Memory B cell (primary cell): ENCODE results near the gene LINS1.

Experiments used
- ATAC-seq: fragments of 150-1000 bp; cut with Tn5 transposase; 2 replicates; pipeline ENCODE4 v1.10.0; 2021; ENCODE audit warnings: low read depth, mild to moderate bottlenecking, moderate library complexity
- DNase-seq, 2 donors: peaks; one replicate each; pipeline ENCODE4 v3.0.0; 2022; ENCODE audit warnings: low spot score in 2 of 2
- H3K27ac Mint-ChIP-seq: one replicate; pipeline ENCODE4 v1.8.0; 2022; ENCODE audit warnings: mild to moderate bottlenecking, moderate library complexity, mixed read lengths
- H3K27me3 Mint-ChIP-seq: one replicate; pipeline ENCODE4 v1.8.0; 2022; ENCODE audit warnings: mixed read lengths
- H3K36me3 Mint-ChIP-seq: one replicate; pipeline ENCODE4 v1.8.0; 2022; ENCODE audit warnings: mild to moderate bottlenecking, mixed read lengths
- H3K4me1 Mint-ChIP-seq: one replicate; pipeline ENCODE4 v1.8.0; 2022; ENCODE audit warnings: mixed read lengths
- H3K4me3 Mint-ChIP-seq: one replicate; pipeline ENCODE4 v1.8.0; 2022; ENCODE audit warnings: mild to moderate bottlenecking, moderate library complexity, mixed read lengths
- H3K9me3 Mint-ChIP-seq: one replicate; pipeline ENCODE4 v1.8.0; 2022; ENCODE audit warnings: mixed read lengths

Gene LINS1

DNA sequence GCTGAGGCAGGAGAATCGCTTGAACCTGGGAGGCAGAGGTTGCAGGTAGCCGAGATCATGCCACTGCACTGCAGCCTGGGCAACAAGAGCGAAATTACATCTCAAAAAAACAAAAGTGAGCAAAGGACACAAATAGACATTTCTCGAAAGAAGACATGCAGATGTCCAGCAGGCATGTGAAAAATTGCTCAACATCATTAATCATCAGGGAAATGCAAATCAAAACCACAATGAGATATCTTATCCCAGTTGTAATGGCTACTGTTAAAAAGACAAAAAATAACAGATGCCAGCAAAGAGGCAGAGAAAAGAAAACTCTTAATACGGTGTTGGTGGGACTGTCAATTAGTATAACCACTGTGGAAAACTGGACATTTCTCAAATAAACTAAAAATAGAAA lies 21.3 kb upstream of the LINS1 start:
- no peak overlapping the region for H3K4me3 Mint-ChIP-seq
- H3K4me1 Mint-ChIP-seq, result peaks cover 16% of the 10 kb centered on the region
- peaks cover 15% of the 10 kb centered on the region for H3K36me3 Mint-ChIP-seq
- DNase-seq, result no peak
- H3K27me3 Mint-ChIP-seq, result no peaks in the 10 kb centered on the region
- H3K9me3 Mint-ChIP-seq, result no peaks in the 10 kb centered on the region
- H3K27ac Mint-ChIP-seq, result no peak overlapping the region
- ATAC-seq, result no peak

DNA sequence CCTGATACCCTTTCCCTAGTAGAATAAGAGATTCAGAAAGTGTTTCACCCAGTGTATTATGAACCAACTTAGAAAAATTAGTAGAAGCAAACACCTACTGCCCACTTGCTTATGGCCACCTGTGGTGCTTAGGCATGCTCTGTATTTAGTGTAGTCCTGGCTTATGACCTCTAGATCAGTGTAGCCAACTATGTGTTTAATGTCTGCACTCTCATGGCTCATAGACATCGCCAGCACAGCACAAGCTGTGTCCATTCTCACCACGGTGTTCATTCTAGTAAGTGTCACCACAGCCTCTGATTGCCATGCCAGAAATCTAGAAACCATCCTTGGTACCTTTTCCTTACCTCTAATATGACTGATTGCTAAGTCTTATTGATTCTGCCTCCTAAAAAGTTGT lies 14.7 kb upstream of the LINS1 start:
- no peaks in the 10 kb centered on the region for H3K9me3 Mint-ChIP-seq
- H3K27me3 Mint-ChIP-seq, result no peaks in the 10 kb centered on the region
- no peak overlapping the region for H3K4me3 Mint-ChIP-seq
- no peak overlapping the region for H3K27ac Mint-ChIP-seq
- peaks cover 41% of the 10 kb centered on the region for H3K36me3 Mint-ChIP-seq
- H3K4me1 Mint-ChIP-seq, result peaks cover 9% of the 10 kb centered on the region
- ATAC-seq (no peak), DNase-seq (no peak)

DNA sequence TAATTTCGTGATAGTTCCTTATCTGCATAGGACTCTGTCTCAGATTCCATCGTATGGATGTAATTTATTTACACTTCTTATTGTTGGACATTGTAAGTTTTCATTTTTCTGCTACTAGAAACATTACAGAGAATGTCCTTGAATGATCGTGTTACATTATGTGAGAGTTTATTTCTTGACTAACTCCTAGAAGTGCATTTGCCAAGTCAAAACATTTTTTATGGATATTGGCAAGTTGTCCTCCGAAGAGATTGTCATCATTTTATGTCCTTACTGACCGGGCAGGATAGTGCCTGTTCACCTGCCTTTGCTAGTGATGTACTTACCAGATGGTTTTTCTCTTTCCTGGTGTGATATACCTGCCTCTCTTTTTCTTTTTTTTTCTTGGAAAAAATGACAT lies 13.8 kb upstream of the LINS1 start:
- H3K9me3 Mint-ChIP-seq, result no peaks in the 10 kb centered on the region
- DNase-seq (no peak), ATAC-seq (no peak)
- H3K27ac Mint-ChIP-seq, result no peak overlapping the region
- H3K4me1 Mint-ChIP-seq, result peaks cover 9% of the 10 kb centered on the region
- H3K4me3 Mint-ChIP-seq, result no peak overlapping the region
- H3K27me3 Mint-ChIP-seq, result no peaks in the 10 kb centered on the region
- H3K36me3 Mint-ChIP-seq, result peaks cover 41% of the 10 kb centered on the region

DNA sequence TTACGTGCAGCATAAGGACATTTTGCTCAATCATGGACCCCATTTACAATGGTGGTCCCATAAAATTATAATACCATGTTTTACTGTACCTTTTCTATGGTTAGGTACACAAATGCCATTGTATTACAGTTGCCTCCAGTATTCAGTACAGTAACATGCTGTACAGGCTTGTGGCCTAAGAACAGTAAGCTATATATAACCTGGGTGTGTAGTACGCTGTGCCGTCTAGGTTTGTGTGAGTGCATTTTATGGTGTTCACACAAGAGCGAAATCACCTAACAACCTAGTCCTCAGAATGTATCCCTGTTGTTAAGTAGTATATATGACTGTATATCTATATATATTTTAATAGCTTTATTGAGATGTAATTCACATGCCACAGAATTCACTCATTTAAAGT lies 12.9 kb upstream of the LINS1 start:
- Mint-ChIP-seq H3K27me3 (no peaks in the 10 kb centered on the region), H3K9me3 (no peaks in the 10 kb centered on the region), H3K36me3 (peaks cover 35% of the 10 kb centered on the region), H3K4me1 (peaks cover 9% of the 10 kb centered on the region), H3K27ac (no peak overlapping the region), H3K4me3 (no peak overlapping the region)
- DNase-seq, result no peak
- no peak for ATAC-seq

DNA sequence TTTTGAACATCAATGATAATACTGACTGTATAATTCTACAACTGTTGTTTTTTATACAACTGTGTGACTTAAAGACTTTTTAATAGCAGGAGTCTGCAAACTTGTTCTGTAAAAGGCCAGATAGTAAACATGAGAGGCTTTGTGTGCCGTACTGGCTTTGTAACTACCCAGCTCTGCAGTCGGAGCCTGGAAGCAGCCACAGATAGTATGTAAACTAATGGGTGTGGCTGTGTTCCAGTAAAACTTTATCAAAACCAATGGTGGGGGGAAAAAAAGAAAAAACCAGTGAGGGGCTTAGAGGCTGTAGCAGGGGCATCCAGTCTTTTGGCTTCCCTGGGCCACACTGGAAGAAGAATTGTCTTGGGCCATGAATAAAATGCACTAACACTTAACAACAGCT lies 12.4 kb upstream of the LINS1 start:
- Mint-ChIP-seq H3K27me3 (no peaks in the 10 kb centered on the region), H3K4me1 (peaks cover 5% of the 10 kb centered on the region), H3K9me3 (no peaks in the 10 kb centered on the region), H3K36me3 (peaks cover 31% of the 10 kb centered on the region), H3K27ac (no peak overlapping the region), H3K4me3 (no peak overlapping the region)
- ATAC-seq, result no peak
- no peak for DNase-seq

DNA sequence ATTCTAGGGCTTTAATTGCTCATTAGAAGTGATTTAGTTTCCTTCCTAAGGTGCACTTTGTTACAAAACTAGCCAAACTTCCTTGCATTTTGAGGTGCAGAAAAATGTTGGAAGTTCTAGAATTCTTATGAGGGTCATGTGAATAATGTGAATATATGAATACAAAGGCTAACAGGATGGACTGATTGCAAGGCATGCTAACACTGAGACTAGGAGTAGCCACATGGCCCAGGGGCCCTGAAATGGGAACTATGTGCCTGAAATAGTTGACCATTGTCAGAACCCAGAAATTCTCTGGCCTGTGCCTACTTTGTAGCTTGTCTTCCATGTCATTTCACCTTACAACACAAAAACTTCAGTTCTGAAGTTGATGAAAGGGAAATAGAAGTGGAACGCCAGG lies 11.2 kb upstream of the LINS1 start:
- H3K9me3 Mint-ChIP-seq, result no peaks in the 10 kb centered on the region

DNA sequence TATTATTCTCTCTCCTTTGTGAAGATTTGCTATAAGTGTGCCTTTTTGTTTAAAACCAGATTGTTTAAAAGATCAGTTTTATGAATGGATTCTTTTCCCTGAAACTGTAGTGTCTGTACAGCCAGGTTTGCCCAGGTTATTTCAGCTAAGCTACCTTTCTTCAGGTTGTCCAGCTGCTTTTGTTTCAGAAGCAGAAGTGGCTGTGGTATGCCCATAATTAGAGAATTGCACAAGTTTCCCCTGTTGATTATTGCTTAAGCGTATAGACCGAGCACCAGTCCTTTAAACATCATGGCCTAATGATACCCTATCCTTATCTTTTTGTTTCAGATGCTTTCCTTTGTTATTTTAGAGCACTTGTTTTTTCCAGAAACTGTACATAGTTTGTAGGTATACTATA lies 10.6 kb upstream of the LINS1 start:
- no peak for ATAC-seq
- Mint-ChIP-seq H3K9me3 (no peaks in the 10 kb centered on the region), H3K4me1 (peaks cover 3% of the 10 kb centered on the region), H3K4me3 (no peak overlapping the region), H3K36me3 (peaks cover 28% of the 10 kb centered on the region), H3K27ac (no peak overlapping the region), H3K27me3 (no peaks in the 10 kb centered on the region)
- no peak for DNase-seq

More for the DNA sequence above, 11.2 kb upstream of the LINS1 start:
- ATAC-seq (no peak), DNase-seq (no peak)
- peaks cover 3% of the 10 kb centered on the region for H3K4me1 Mint-ChIP-seq
- no peak overlapping the region for H3K27ac Mint-ChIP-seq
- H3K4me3 Mint-ChIP-seq, result no peak overlapping the region
- no peaks in the 10 kb centered on the region for H3K27me3 Mint-ChIP-seq
- H3K36me3 Mint-ChIP-seq, result peaks cover 29% of the 10 kb centered on the region

DNA sequence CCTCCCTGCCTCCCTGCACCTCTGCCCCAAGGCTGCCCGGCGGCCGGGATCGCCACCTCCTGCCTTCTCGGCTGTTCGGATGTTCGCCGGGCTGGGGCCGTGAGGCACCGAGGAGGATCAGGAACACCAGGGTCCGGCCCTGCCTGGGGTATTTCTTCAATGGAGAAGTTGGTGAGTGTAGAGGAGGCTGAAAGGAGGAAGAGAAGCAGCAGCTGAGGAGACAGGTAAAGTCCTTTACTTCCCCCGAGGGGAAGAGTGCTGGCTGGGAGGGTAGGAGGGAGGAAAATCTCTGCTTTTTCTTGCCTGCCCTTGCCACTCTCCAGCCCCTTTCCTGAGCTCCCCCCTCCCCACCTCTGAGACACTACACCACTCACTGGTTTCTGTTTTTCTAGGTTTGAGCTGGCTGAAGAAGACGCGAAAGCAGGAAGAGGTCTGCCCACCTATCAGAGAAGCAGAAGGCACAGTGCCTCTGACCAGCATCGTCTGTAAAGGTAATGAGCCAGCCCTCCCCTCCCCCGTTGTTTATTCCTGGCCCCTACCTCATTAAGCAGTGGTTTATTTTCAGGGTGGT lies 924 bp upstream of the LINS1 start:
- Mint-ChIP-seq H3K27me3 (no peaks in the 10 kb centered on the region), H3K36me3 (peaks cover 4% of the 10 kb centered on the region), H3K27ac (no peak overlapping the region), H3K4me1 (peaks cover 35% of the 10 kb centered on the region), H3K9me3 (no peaks in the 10 kb centered on the region), H3K4me3 (no peak overlapping the region)
- DNase-seq (peak; percentile 36 to 64), ATAC-seq (peak; percentile 5)

DNA sequence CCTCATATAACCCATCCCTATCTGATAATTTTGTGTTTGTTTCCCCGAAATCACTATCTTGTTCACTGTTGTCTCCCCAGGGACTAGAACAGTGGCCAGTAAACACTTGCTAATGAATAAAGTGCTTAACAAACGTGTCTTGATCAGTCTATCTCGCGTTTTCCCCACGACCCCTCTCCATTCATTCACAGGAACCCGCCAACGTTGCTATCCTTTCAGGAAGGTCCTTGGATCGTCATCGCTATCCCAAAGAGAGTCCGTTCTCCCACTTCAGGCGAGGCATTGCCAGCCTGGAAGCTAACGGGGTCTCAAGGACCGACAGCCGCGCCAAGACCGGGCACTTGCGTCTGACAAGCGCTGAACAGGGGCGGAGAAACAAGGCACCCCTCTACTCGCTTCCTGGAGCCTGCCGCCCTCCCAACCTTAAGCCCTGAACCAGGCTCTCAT lies 344 bp downstream of the LINS1 start:
- no peak overlapping the region for H3K27ac Mint-ChIP-seq
- H3K9me3 Mint-ChIP-seq, result no peaks in the 10 kb centered on the region
- no peaks in the 10 kb centered on the region for H3K36me3 Mint-ChIP-seq
- DNase-seq, result no peak
- no peaks in the 10 kb centered on the region for H3K27me3 Mint-ChIP-seq
- no peak overlapping the region for H3K4me3 Mint-ChIP-seq
- peak; percentile 7 for ATAC-seq
- peaks cover 41% of the 10 kb centered on the region for H3K4me1 Mint-ChIP-seq

DNA sequence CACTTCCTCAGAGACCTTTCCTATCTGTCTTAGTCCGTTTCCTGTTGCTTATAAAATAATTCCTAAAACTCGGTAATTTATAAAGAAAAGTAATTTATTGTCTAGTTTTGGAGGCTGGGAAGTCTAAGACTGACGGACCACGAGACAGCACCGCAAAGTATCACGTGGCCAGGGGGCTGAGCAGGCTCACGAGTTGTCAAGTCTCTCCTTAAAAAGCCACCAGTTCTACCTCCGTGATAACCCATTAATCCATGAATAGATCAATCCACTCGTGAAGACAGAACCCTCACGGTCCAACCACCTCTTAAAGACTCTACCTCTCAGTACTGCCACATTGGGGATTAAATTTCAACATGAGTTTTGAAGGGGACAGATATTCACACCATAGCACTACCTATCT lies 821 bp downstream of the LINS1 start:
- no peaks in the 10 kb centered on the region for H3K36me3 Mint-ChIP-seq

DNA sequence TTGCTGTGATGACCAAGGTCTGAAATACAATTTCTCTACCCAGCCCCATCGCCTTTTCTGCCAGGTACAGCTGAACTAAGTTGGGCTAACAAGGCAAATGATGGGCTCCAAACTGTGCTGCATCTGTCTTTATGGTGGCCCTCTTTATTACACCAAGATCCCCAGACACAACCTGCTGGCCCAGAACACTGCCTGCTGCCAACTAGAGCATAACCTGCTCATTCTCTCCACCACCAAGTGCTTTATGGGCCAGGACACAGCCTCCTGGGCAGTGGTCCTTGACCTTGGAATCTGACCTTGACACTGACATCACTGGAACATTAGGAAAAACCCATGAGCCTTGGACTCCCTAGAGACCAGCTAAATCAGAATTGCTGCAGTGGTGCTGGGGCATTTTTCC lies 3.3 kb downstream of the LINS1 start:
- no peaks in the 10 kb centered on the region for H3K9me3 Mint-ChIP-seq
- H3K36me3 Mint-ChIP-seq, result no peaks in the 10 kb centered on the region
- ATAC-seq, result no peak
- no peak for DNase-seq
- H3K4me3 Mint-ChIP-seq, result no peak overlapping the region
- no peak overlapping the region for H3K27ac Mint-ChIP-seq
- H3K4me1 Mint-ChIP-seq, result peaks cover 32% of the 10 kb centered on the region
- H3K27me3 Mint-ChIP-seq, result no peaks in the 10 kb centered on the region

More for the DNA sequence above, 821 bp downstream of the LINS1 start:
- peaks cover 42% of the 10 kb centered on the region for H3K4me1 Mint-ChIP-seq
- no peaks in the 10 kb centered on the region for H3K27me3 Mint-ChIP-seq
- no peak overlapping the region for H3K27ac Mint-ChIP-seq
- ATAC-seq (no peak), DNase-seq (no peak)
- H3K4me3 Mint-ChIP-seq, result no peak overlapping the region
- H3K9me3 Mint-ChIP-seq, result no peaks in the 10 kb centered on the region

DNA sequence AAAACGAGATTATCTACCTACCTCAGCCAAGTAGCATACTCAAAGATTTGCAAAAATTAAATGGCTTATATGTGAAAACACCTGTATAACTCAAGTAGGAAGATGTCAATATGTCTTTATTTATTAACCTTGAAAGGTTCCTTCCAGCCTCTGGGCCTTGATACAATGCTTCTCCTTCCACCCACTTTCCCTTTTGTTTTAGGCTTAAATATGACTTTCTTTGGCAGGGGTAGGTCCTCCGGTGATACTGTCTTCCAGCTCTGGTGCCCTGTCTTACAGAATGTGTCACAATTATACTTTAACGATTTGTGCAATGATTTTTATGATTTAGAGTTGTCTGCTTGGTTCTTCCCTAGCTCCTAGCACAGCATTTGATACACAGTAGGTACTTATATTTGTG lies 4.1 kb downstream of the LINS1 start:
- ATAC-seq (no peak), DNase-seq (no peak)
- no peaks in the 10 kb centered on the region for H3K9me3 Mint-ChIP-seq
- no peaks in the 10 kb centered on the region for H3K27me3 Mint-ChIP-seq
- H3K4me1 Mint-ChIP-seq, result peaks cover 24% of the 10 kb centered on the region
- no peak overlapping the region for H3K4me3 Mint-ChIP-seq
- peak overlapping the region; percentile 15 for H3K27ac Mint-ChIP-seq
- no peaks in the 10 kb centered on the region for H3K36me3 Mint-ChIP-seq

DNA sequence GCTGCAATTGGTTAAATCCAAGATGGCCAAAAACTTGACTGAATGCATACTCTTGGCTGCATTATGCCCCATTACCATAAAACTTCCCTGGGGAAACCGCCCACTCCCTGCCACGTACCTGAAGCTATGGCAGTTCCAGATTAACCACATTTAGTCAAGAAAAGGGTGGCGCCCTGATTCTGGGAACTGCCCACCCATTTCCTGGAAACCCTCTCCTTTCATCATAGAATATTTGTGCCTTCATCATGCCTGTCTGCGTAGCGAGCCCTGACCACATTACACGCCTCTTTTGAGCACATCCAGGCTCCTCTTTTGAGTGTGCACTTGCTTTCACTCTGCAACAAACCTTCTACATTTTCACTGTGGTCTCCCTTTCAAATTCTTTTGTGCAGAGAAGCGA lies 5.2 kb downstream of the LINS1 start:
- H3K9me3 Mint-ChIP-seq, result no peaks in the 10 kb centered on the region
- peaks cover 23% of the 10 kb centered on the region for H3K4me1 Mint-ChIP-seq
- peaks cover 3% of the 10 kb centered on the region for H3K36me3 Mint-ChIP-seq
- H3K4me3 Mint-ChIP-seq, result peak overlapping the region; percentile 69
- H3K27ac Mint-ChIP-seq, result peak overlapping the region; percentile 75
- H3K27me3 Mint-ChIP-seq, result no peaks in the 10 kb centered on the region
- peak in 1 of 2 donors; percentile 10 for DNase-seq
- ATAC-seq, result peak; percentile 73

DNA sequence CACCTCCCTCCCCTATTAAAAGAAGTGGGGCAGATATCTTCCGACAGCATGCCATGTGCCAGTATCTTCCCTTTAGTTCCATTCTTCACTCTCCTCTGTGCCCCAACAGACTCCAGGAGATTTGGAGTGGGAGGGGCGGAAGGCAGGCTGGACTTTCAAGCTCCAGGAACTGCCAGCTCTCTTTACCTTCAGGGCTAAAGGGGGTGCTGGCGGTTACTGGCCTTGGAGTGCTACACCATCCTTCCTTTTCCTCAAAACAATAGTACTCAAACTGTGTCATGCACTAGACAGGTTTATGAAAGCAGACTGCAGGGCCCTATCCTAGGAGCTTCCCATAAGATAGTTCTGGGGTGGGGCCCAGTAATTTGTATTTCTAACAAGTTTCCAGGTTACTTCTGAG lies 6.0 kb downstream of the LINS1 start:
- no peak for ATAC-seq
- H3K27me3 Mint-ChIP-seq, result no peaks in the 10 kb centered on the region
- peaks cover 25% of the 10 kb centered on the region for H3K4me1 Mint-ChIP-seq

DNA sequence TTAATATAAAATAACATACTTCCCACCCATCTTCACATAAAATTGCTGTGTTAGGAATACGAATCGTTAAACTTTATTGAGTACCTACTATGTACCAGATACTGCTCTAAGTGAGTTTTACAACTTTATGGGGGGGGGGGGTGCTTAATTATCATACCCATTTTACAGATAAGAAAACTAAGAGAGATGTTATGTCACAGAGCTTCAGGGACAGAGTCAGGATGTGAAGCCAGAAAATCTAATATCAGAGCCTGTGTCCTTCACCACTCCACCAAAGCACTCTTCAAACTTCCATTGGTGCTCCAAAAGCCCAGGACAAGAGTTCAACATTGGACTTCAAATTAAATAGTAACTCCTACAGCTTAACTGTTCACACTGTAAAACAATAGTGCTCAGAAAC lies 8.6 kb downstream of the LINS1 start:
- no peak for ATAC-seq
- H3K4me1 Mint-ChIP-seq, result peaks cover 18% of the 10 kb centered on the region

More for the DNA sequence above, 6.0 kb downstream of the LINS1 start:
- peak overlapping the region; percentile 75 for H3K27ac Mint-ChIP-seq
- DNase-seq, result no peak
- peaks cover 4% of the 10 kb centered on the region for H3K36me3 Mint-ChIP-seq
- H3K4me3 Mint-ChIP-seq, result peak overlapping the region; percentile 29
- no peaks in the 10 kb centered on the region for H3K9me3 Mint-ChIP-seq

More for the DNA sequence above, 8.6 kb downstream of the LINS1 start:
- no peak for DNase-seq
- Mint-ChIP-seq H3K36me3 (peaks cover 12% of the 10 kb centered on the region), H3K27me3 (no peaks in the 10 kb centered on the region), H3K4me3 (no peak overlapping the region), H3K9me3 (peaks cover 2% of the 10 kb centered on the region), H3K27ac (no peak overlapping the region)
